T-helper 1 cell treated with Interleukin-12 subunit alpha and Interleukin-12 subunit beta and Interleukin-4 antibody, amounts not matched to agents 30 ng/mL and 1 ng/mL, for 36 hours (primary cell): ENCODE results near the gene TJAP1. TPM values are rescaled to one million over a fixed set of nuclear protein-coding genes. Genes with fewer than 3 reads are reported as not detected.

Experiments used
- intact Hi-C: fragments of 100-400 bp; cut with micrococcal nuclease; formaldehyde crosslinking; loops from one replicate; pipeline ENCODE4 v1.15.1; 2024
- total RNA-seq: library from RNA; stranded (reverse); gene quantifications from 2 replicates; pipeline ENCODE4 v1.2.3, GENCODE V29; 2022

The TJAP1 gene
- total RNA-seq, 1 donor from 2014 or later: 38.5 TPM

DNA sequence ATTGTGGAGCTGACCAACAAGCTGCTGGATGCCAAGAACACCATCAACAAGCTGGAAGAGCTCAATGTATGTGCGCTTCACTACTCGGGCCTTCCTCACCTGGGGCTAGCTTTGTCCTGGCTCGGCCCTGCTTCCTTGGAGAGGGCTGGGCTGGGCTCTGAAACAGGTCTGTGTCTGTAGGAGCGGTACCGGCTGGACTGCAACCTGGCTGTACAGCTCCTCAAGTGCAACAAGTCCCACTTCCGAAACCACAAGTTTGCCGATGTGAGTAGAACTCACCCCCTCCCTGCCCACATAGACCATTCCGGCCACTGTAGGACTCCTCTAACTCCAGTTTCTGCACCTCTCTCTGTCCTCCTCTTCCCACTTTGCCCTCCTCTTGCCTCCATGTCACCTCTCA lies 26.1 kb downstream of the TJAP1 start:
- intact Hi-C loops: no loop called here

GRCh38 chr6:43504756-43505593 lies 27.6 kb downstream of the TJAP1 start:
- intact Hi-C loops: no loop called here

DNA sequence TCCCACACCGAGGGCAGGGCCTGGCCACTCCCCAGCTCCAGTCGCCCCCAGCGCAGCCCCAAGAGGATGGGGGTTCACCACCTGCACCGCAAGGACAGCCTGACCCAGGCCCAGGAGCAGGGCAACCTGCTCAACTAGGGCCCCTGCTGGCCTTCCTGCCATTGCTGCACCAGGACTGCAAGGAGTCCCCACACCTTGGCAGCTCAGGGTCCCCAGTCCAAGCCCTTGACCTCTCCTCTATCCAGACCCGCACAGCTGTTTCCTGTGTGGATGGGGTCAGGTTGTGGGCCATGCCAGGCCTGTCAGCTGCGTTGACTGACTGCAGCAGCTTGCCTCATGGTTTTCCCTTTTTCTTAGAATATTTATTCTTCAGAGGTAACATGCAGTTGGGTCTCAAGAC lies 28.3 kb downstream of the TJAP1 start:
- intact Hi-C loops: loop anchor here (1.0 to 2.0 kb wide), 9 partner anchors 12 to 604 kb away; partner anchors contain the start of genes ABCC10, CRIP3, DNPH1 and POLR1C

DNA sequence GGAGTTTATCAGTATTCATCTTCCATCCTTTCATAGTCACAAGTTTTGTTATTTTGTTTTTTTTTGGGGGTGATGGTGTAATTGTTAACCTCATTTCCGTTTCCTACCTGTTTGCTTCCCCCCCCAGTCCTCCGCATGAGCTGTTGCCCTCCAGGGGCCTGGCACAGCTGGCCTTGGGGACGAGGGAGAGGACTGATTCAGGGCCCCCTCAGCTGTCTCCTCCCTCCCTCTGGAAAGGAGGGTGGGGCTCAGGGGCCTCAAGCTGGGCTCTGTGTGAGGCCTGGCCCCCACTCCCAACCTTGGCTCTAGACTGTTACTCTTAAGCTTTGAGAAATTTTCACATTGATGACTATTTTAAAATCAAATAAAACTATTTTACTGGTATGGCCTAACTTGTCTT lies 28.8 kb downstream of the TJAP1 start:
- intact Hi-C loops: loop anchor here (1.0 to 2.0 kb wide), 9 partner anchors 11 to 605 kb away; partner anchors contain the start of genes ABCC10, CRIP3, DNPH1 and POLR1C

DNA sequence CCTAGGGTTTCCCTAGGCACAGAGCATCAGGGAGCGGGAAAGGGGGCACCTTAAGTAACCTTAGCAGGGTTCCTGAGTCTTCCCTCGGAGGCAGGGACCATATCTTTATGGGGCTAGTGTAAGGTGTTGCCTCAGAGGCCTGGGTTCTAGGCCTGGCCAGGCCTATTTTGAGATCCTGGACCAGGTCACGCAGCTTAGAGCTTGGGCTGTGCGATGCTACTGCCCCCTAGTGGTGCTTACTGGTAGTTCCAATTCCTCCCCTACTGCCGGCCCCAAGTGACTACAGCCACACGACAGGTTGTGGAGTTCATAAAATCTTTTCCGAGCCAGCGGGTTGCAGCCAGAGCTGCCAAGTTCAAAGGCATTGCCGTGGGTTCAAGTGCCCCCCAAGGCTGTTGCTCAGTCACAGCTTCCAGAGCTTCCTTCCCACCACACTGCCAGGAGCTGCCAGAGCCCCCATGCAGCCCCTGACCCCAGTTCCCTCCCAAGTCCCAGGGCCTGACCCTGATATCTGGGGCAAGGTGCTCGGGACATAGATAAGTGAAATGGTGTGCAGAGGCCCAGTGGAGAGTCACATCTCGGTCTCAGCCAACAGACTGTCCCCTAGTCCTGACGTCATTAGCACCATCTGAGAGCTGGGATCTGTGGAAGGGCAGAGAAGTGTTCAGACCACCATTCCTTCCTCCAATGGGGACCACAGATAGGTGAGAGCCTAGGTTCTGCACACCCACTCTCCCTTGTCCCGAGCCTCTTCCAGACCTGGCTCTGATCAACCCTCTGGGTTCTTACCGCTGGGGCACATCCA lies 29.5 kb downstream of the TJAP1 start:
- intact Hi-C loops: loop anchor here (1.0 to 2.0 kb wide), 9 partner anchors 10 to 606 kb away; partner anchors contain the start of genes ABCC10, CRIP3, DNPH1 and POLR1C

DNA sequence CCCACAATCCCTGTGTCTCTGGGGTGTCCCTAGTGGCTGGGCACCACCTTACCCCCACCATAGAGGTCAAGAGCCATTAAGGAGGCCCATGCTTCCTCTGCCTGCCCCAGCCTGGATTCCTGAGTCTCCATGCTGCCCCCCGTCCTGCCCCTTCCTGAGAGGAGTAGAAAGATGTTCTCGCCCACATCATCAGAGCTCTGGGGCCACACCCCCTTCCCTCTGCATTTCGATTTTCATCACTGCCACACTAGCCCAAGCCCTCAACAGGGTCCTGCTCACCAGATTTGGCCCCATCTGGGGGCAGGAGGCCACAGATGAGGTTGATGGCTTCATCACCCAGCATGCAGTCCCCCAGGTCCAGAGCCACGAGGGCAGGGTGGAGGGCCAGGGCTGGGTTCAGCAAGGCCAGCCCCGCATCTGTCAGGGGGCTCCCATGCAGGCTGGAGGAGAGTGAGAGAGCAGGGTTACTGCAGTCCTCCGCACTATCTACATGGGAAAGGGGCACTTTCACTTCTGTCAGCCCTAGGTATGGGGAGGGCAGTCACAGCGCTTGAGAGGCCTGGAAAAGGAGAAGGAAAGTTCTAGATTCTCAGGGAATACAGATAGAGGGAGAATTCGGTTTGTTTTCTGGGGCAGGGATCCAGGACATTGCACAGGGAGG lies 31.2 kb downstream of the TJAP1 start:
- intact Hi-C loops: no loop called here

DNA sequence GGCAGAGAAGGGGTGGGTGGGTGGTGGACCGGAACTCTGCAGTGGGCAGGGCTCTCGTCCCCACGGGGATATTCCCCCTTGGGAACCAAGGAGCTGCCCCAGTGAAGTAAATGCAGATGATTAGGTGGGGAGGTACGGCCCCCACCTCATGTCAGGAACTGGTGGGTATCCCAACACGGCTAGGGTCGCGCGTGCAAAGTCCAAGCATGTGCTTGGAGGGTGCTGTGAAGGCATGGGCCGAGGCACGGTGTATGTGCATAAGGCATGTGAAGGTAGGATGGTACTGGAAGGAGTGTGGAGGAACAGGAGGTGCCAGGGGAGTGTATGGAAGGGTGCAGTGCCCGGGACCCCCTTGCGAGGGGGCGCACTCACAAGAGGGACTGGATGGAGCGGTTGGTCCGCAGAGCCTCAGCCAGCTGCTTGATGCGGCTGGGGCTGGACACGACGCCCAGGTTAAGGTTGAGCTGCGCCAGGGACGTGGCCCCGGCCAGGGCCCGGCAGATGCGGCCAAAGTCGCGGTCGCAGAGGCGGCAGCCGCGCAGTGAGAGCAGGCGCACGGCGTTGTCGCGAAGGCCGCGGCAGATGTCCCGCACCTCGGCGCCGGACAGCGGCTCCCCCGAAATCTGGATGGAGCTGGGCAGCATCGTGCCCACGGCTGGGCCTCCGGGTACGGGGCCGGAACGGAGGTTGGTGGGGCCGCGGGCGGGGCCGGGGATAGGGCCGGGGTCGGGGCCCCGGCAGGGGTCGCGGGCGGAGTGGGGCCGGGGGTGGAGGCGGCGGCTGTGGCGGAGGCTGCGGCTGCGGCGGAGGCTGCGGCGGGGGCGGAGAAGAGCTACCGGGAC lies 32.0 kb downstream of the TJAP1 start:
- intact Hi-C loops: no loop called here

GRCh38 chr6:43509984-43510826 lies 32.8 kb downstream of the TJAP1 start, which contains the start of gene LRRC73:
LRRC73 (minus strand) TSS chr6:43510346; CDS start chr6:43509785, 561 bp downstream.
- intact Hi-C loops: no loop called here

DNA sequence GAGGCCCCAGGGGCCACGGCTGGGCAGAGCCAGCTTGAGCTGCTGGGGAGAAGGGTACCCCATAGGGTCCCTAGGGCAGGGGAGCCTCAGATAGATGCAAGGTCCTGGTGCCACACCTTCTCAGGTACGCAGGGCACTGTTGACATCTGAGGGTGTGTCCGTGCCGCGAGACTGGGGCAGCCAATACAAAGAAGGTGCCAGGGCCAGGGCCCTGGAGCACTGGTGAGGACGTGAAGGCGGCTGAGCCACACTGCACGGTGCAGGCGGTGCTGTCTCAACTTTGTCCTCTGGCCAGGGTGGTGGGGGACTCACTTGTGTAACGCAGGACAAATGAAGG lies 33.4 kb downstream of the TJAP1 start:
- intact Hi-C loops: no loop called here

DNA sequence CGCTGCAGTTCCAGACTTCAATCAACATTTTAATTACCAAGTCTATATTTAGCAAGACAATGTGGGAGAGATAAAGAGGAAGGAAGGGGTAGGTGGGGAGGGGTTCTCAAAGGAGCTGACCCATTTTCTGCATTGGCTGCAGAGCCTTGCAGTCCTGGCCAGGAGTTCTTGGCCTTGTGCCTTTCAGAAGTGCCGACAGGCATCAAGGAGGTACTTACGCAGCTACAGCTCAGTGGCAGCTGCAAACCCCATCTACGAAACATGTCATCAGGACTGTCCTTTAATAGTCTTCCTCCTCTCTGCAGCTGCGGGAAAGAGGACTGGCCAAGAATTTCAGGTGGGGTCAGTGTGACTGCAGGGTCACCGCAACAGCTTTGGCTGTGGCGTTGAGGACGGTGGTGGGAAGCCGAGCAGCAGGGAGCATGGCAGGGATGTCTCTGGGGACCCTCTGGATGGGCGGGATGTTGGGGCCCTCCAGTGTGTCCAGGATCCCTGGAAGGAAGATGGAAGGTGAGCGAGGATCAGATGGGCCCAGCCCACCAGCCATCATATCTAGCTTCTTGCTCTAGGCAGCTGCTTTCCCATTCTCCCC lies 34.5 kb downstream of the TJAP1 start:
- intact Hi-C loops: no loop called here

- intact Hi-C loops: loop anchor here (1.0 to 5.0 kb wide), 6 partner anchors 269 to 954 kb away; partner anchors contain the start of genes CDC5L, CNPY3, PPP2R5D and TBCC
Observed at GRCh38 chr6:43515808-43516207, 38.4 kb downstream of the TJAP1 start.

- intact Hi-C loops: loop anchor here (1.0 to 5.0 kb wide), 6 partner anchors 269 to 954 kb away; partner anchors contain the start of genes CDC5L, CNPY3, PPP2R5D and TBCC
Observed at GRCh38 chr6:43516367-43516696, 39.0 kb downstream of the TJAP1 start.

DNA sequence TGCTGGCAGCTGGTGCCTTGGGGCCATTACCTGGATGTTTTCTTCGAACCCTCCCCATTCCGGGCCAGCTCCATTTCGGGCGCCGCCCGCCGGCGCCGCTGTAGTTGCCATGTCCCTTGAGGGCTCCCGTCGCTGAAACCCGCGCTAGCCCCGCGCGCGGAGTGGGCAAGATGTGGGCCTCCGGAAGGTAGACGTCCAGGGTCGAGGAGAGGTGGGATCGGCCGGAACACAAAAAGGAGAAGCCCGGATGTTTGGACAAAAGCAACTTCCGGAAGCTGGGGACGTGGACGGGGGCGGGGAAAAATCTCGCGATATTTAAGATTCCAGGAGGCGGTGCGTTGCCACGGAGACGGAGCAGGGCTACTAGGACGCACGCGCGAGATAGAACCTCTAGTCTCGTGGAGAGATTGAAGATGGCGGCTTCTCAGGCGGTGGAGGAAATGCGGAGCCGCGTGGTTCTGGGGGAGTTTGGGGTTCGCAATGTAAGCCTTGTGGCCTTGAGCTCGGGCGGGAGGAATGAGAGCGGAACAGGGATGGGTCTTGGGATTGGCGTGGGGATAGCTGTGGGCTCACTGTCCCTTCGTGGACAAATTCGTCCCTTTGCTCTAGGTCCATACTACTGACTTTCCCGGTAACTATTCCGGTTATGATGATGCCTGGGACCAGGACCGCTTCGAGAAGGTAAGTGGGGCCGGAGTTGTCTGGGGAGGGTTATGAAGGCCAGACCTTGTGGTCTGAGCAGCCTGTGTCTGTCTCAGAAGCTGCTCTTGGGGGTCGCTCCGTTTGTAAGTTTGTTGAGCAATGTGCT lies 39.5 kb downstream of the TJAP1 start, which contains the start of the genes POLR1C and YIPF3:
Gene POLR1C (plus strand): TSS at position 393 of the 808 bp plus-strand sequence. CDS start 21 bp downstream, at position 414.
Gene YIPF3 (minus strand): TSS at position 230 of the 808 bp plus-strand sequence. CDS start 119 bp downstream, at position 111.
- intact Hi-C loops: loop anchor here (1.0 to 5.0 kb wide), 17 partner anchors 11 to 955 kb away; partner anchors contain the start of genes ABCC10, CDC5L, CNPY3 and CUL7

DNA sequence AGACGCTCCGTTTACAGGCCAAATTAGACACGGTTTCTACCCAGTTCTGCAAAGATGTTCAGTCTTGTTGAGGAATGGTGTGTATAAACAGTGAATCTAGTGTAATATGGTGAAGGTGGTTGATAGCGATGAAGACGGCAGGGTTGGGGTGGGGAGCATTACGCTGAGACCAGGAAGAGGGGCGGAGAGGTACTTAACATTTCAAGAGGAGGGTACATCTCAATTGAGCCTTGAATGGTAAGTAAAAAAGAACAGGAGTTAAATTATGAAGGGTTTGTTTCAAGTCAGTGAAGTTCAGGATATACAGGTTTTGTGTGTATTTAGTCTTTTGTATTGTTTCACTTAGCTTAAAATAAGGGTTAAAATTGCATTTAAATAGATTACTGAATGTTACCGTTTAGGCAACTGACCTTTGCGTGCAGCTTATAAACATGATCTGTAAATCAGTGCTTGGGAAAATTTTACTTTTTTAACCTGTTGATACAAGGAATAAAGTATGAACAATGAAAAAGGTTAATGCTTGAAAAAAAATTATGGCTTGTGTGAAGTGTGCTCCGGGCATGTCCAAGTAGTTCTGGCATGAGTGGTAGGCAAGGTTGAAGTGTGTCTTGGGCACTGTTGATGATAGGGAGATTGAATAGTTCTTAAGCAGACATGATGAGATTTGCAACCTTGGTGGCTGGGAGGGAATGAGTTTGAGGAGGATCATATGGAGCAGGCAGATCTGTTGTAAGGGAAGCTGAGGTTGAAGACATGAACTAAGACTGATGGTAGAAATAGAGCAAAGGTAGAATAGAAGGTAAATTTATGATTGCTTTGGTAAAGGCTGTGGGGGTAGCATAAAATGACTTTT lies 40.4 kb downstream of the TJAP1 start:
- intact Hi-C loops: loop anchor here (1.0 to 5.0 kb wide), 16 partner anchors 11 to 955 kb away; partner anchors contain the start of genes ABCC10, CDC5L, CNPY3 and CUL7

GRCh38 chr6:43520097-43520496 lies 42.7 kb downstream of the TJAP1 start:
- intact Hi-C loops: no loop called here

DNA sequence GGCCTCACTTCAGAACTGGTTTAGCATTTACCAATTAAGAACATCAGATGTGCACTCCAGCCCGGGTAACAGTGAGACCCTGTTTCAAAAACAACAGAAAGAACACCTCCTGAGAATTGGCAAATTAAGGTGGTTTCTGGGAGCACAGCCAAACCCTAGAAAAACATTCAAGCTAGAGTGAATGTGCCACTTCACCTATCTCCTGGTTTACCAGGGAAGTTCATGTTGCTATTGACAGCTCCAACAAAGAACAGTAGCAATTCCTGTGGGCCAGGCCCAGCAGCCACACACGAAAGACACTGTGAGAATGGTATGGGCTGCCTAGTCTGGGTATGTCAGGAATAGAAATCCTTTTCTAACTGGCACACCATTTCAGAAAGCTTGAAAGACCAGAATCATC lies 44.5 kb downstream of the TJAP1 start:
- intact Hi-C loops: no loop called here
